H1 (cell line): ENCODE results near the gene PRKN. TPM values are rescaled to one million over a fixed set of nuclear protein-coding genes. Genes with fewer than 3 reads are reported as not detected.

ENCODE experiments used
- CTCF ChIA-PET: fragments of 300-600 bp; sonication (Branson Sonifier 250); formaldehyde crosslinking; loops from one replicate; lab custom pipeline; 2021; ENCODE audit not compliant: partially characterized antibody; lab: Charles Lee
- POLR2A ChIA-PET: fragments of 300-600 bp; sonication (Branson Sonifier 250); formaldehyde crosslinking; loops from one replicate; lab custom pipeline; 2021; ENCODE audit warnings: inconsistent platforms; ENCODE audit not compliant: partially characterized antibody; lab: Charles Lee
- DNase-seq, 2 experiments: peaks; one replicate each; pipeline versions ENCODE4 v3.0.0 to v3.0.0-alpha.2; 2010 to 2022; ENCODE audit warnings: low spot score in 2 of 2, low read depth in 1 of 2, mixed read lengths in 1 of 2
- FAIRE-seq: peaks from 2 replicates; lab custom pipeline; 2011; peaks lifted over from hg19 to GRCh38; lab: Jason Lieb, UNC
- H2AFZ ChIP-seq: 2 replicates; pipeline ENCODE4 v1.8.1; 2012; ENCODE audit warnings: low read length, inconsistent platforms
- H2AK5ac ChIP-seq: 2 replicates; pipeline ENCODE4 v1.6.1; 2013; ENCODE audit warnings: low read depth, low read length
- H2BK120ac ChIP-seq: replicated peaks from 2 replicates; pipeline ENCODE3; 2013; ENCODE audit warnings: low read depth, low read length, inconsistent platforms
- H2BK12ac ChIP-seq: 2 replicates; pipeline ENCODE4 v1.6.1; 2013; ENCODE audit warnings: low read depth, low read length
- H2BK15ac ChIP-seq: 2 replicates; pipeline ENCODE4 v1.6.1; 2013; ENCODE audit warnings: low read length
- H2BK20ac ChIP-seq: 2 replicates; pipeline ENCODE4 v1.6.1; 2013; ENCODE audit warnings: low read length
- H2BK5ac ChIP-seq: 2 replicates; pipeline ENCODE4 v1.6.1; 2013; ENCODE audit warnings: low read depth, low read length
- H3K14ac ChIP-seq: 2 replicates; pipeline ENCODE4 v1.6.1; 2013; ENCODE audit warnings: inconsistent platforms; ENCODE audit not compliant: insufficient read length
- H3K18ac ChIP-seq: 2 replicates; pipeline ENCODE4 v1.6.1; 2013; ENCODE audit warnings: low read length; ENCODE audit errors: extremely low read depth
- H3K23ac ChIP-seq: 2 replicates; pipeline ENCODE4 v1.6.1; 2013; ENCODE audit warnings: inconsistent platforms; ENCODE audit not compliant: insufficient read length
- H3K23me2 ChIP-seq: 2 replicates; pipeline ENCODE4 v1.6.1; 2013; ENCODE audit warnings: low read depth, low read length
- H3K27ac ChIP-seq: 2 replicates; pipeline ENCODE4 v1.6.1; 2011; ENCODE audit warnings: low read depth, low read length, inconsistent platforms
- H3K27me3 ChIP-seq, 4 experiments: replicated peaks in 1 of 4; 1 replicate in 1 of 4; 2 replicates in 3 of 4; pipeline versions ENCODE4 v1.6.1 to v1.8.1; 2011 to 2013; ENCODE audit warnings: low read length in 3 of 4, mild to moderate bottlenecking in 3 of 4, inconsistent platforms in 2 of 4, mixed read lengths in 2 of 4, moderate library complexity in 1 of 4; ENCODE audit not compliant: control insufficient read depth in 3 of 4, insufficient read depth in 3 of 4; ENCODE audit errors: extremely low read depth in 1 of 4
- H3K36me3 ChIP-seq, 4 experiments: 2 replicates each; pipeline versions ENCODE4 v1.6.1 to v1.8.1; 2011 to 2013; ENCODE audit warnings: mild to moderate bottlenecking in 4 of 4, low read length in 3 of 4, moderate library complexity in 2 of 4, control low read depth in 1 of 4, inconsistent platforms in 1 of 4; ENCODE audit not compliant: insufficient read depth in 4 of 4, control insufficient read depth in 2 of 4
- H3K4ac ChIP-seq: replicated peaks from 2 replicates; pipeline ENCODE3; 2013; ENCODE audit warnings: low read length, low read depth, mixed read lengths, inconsistent platforms; ENCODE audit not compliant: insufficient read length
- H3K4me1 ChIP-seq, 4 experiments: replicated peaks in 1 of 4; 1 replicate in 1 of 4; 2 replicates in 3 of 4; pipeline versions ENCODE4 v1.6.1 to v1.8.1; 2011 to 2013; ENCODE audit warnings: low read length in 3 of 4, inconsistent platforms in 2 of 4, mixed read lengths in 1 of 4; ENCODE audit not compliant: insufficient read depth in 4 of 4, control insufficient read depth in 3 of 4
- H3K4me2 ChIP-seq, 2 experiments: 2 replicates each; pipeline versions ENCODE4 v1.6.1 to v1.8.1; 2011 to 2013; ENCODE audit warnings: low read depth in 2 of 2, low read length in 2 of 2, control low read depth in 1 of 2, inconsistent platforms in 1 of 2, mild to moderate bottlenecking in 1 of 2; ENCODE audit not compliant: insufficient read depth in 1 of 2
- H3K4me3 ChIP-seq, 4 experiments: fragments of 200-600, 300-600 bp in 1 of 4; sonication (generic), shearing (Covaris generic), sonication (Bioruptor Twin) in 1 of 4; 2 replicates each; pipeline versions ENCODE4 v1.5.1 to v1.8.1; 2011 to 2016; ENCODE audit warnings: low read length in 4 of 4, low read depth in 3 of 4, control low read depth in 2 of 4, inconsistent platforms in 2 of 4, mild to moderate bottlenecking in 2 of 4, mixed read lengths in 1 of 4, moderate library complexity in 1 of 4; ENCODE audit not compliant: insufficient read depth in 2 of 4; ENCODE audit errors: extremely low read depth in 1 of 4
- H3K56ac ChIP-seq: replicated peaks from 2 replicates; pipeline ENCODE3; 2013; ENCODE audit warnings: low read depth, mild to moderate bottlenecking, mixed read lengths, low read length, inconsistent platforms; ENCODE audit not compliant: insufficient read length
- H3K79me1 ChIP-seq: 2 replicates; pipeline ENCODE4 v1.6.1; 2013; ENCODE audit warnings: low read depth, low read length, control low read depth
- H3K79me2 ChIP-seq, 2 experiments: 2 replicates each; pipeline versions ENCODE4 v1.6.1 to v1.8.1; 2012 to 2013; ENCODE audit warnings: low read length in 2 of 2, mild to moderate bottlenecking in 2 of 2, inconsistent platforms in 1 of 2; ENCODE audit not compliant: insufficient read depth in 2 of 2, control insufficient read depth in 1 of 2
- H3K9ac ChIP-seq, 4 experiments: replicated peaks in 1 of 4; 1 replicate in 1 of 4; 2 replicates in 3 of 4; pipeline versions ENCODE4 v1.6.1 to v1.8.1; 2011 to 2013; ENCODE audit warnings: low read depth in 3 of 4, low read length in 3 of 4, control low read depth in 2 of 4, mild to moderate bottlenecking in 2 of 4, moderate library complexity in 2 of 4, inconsistent platforms in 1 of 4; ENCODE audit errors: extremely low read depth in 1 of 4
- H3K9me3 ChIP-seq, 2 experiments: 2 replicates each; pipeline versions ENCODE4 v1.6.1 to v1.8.1; 2012 to 2013; ENCODE audit warnings: mild to moderate bottlenecking in 2 of 2, moderate library complexity in 2 of 2, control low read depth in 1 of 2, inconsistent platforms in 1 of 2, low read depth in 1 of 2, low read length in 1 of 2, mixed read lengths in 1 of 2; ENCODE audit not compliant: insufficient read depth in 2 of 2
- H4K20me1 ChIP-seq, 2 experiments: replicated peaks in 1 of 2; 2 replicates each; pipeline versions ENCODE3 to v1.8.1; 2011 to 2013; ENCODE audit warnings: inconsistent platforms in 2 of 2, low read length in 2 of 2, mild to moderate bottlenecking in 1 of 2; ENCODE audit not compliant: insufficient read depth in 2 of 2, control insufficient read depth in 1 of 2
- H4K5ac ChIP-seq: 2 replicates; pipeline ENCODE4 v1.6.1; 2013; ENCODE audit warnings: low read length, low read depth, mixed read lengths, inconsistent platforms; ENCODE audit not compliant: insufficient read length
- H4K8ac ChIP-seq: 2 replicates; pipeline ENCODE4 v1.8.0; 2013; ENCODE audit warnings: mild to moderate bottlenecking, moderate library complexity, low read length, inconsistent platforms; ENCODE audit not compliant: insufficient read depth; ENCODE audit errors: extremely low read depth
- H4K91ac ChIP-seq: replicated peaks from 2 replicates; pipeline ENCODE3; 2013; ENCODE audit warnings: low read length, mixed read lengths, inconsistent platforms; ENCODE audit not compliant: insufficient read length
- BRCA1 ChIP-seq: IDR thresholded peaks from 2 replicates; pipeline ENCODE4 v1.6.1; 2012; ENCODE audit warnings: low read depth, low read length, improper control_type of control experiment
- GABPA ChIP-seq: IDR thresholded peaks from 2 replicates; pipeline ENCODE4 v1.6.1; 2011; ENCODE audit warnings: mild to moderate bottlenecking, low read length, moderate library complexity, borderline replicate concordance; ENCODE audit not compliant: insufficient read depth
- RBBP5 ChIP-seq: IDR thresholded peaks from 2 replicates; pipeline ENCODE4 v1.7.1; 2012; ENCODE audit warnings: low read depth, mild to moderate bottlenecking, inconsistent platforms, low read length, moderate library complexity, borderline replicate concordance
- TAF7 ChIP-seq: optimal IDR thresholded peaks from 2 replicates; pipeline ENCODE3; 2011; ENCODE audit warnings: low read depth, mild to moderate bottlenecking, inconsistent platforms, low read length, moderate library complexity, borderline replicate concordance
- YY1 ChIP-seq: IDR thresholded peaks from 2 replicates; pipeline ENCODE4 v1.6.1; 2011; ENCODE audit warnings: low read depth, mild to moderate bottlenecking, low read length
- ZNF274 ChIP-seq: IDR thresholded peaks from 2 replicates; pipeline ENCODE4 v1.7.0; 2012; ENCODE audit warnings: low read length, borderline replicate concordance; ENCODE audit errors: extremely low read depth
- WGBS, 2 experiments: shearing (Covaris generic) in 1 of 2; methylation state at CpG; one replicate each; pipeline versions ENCODE4 v1.1.6 to v1.1.7; 2013 to 2015; ENCODE audit warnings: low lambda C conversion rate in 2 of 2, mixed read lengths in 2 of 2, inconsistent platforms in 1 of 2, low coverage in 1 of 2, missing lambda C conversion rate in 1 of 2; ENCODE audit not compliant: insufficient replicate concordance in 2 of 2, insufficient coverage in 1 of 2, insufficient read length in 1 of 2; ENCODE audit errors: extremely low coverage in 1 of 2, missing lambda C conversion rate in 1 of 2; 5-methylcytosine and 5-hydroxymethylcytosine counted together
- polyA plus RNA-seq, 7 experiments: library from polyadenylated mRNA; depleted of rRNA in 3 of 7; stranded (reverse) in 5 of 7; unstranded in 2 of 7; fragments of >200 nt in 5 of 7; fragments of 200-250 nt in 2 of 7; gene quantifications; 1 replicate in 5 of 7; 2 replicates in 1 of 7; 4 replicates in 1 of 7; pipeline versions ENCODE4 v1.2.1 to v1.2.3, GENCODE V29; 2011 to 2013; ENCODE audit warnings: missing spikeins in 2 of 7, mixed read lengths in 2 of 7
- total RNA-seq: library from RNA; stranded (reverse); fragmentation: NEBNext Ultra II Directional; extraction: Animal tissue kit (Norgen Biotek cat#: 25700); gene quantifications from 2 replicates; pipeline ENCODE4 v1.2.1, GENCODE V29; 2021
- TF ChIP-seq, protein P1 (sequence below): IDR thresholded peaks from 2 replicates; pipeline ENCODE4 v1.6.1; 2011; ENCODE audit warnings: low read depth, mild to moderate bottlenecking, low read length; ENCODE audit not compliant: insufficient read depth
- TF ChIP-seq, protein P2 (sequence below): IDR thresholded peaks from 2 replicates; pipeline ENCODE4 v1.6.1; 2012; ENCODE audit warnings: inconsistent platforms

The PRKN gene
- total and polyA plus RNA-seq, 2 of the 8 experiments (the other 6 are each of a cell fraction or from before 2014, with no cell fraction given), result 0.13 to 0.29 TPM

DNA sequence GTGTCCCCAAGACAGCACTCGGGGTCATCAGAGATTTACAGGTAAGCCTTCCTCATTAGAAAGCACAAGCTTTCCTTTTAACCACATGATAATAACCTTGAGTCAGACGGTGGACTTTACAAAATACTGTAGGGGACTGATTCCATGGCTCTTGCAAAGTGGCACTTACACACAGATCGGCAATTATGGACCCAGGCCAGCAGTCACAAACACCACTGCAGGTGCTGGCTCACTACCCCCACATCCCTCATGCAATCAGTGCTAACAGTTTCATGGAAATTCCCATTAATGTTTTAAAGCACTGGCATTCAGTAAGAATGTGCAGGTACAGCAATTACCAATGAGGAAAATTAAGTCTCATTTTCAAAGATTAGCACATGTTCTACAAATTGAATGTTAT lies 516.5 kb downstream of the PRKN start:
- no peak overlapping the region for H2AK5ac ChIP-seq
- no peaks in the 10 kb centered on the region for H4K20me1 ChIP-seq
- H2BK12ac ChIP-seq, result no peak overlapping the region
- no peak overlapping the region for H2BK5ac ChIP-seq
- H4K91ac ChIP-seq, result no peak overlapping the region
- H3K18ac ChIP-seq, result no peak overlapping the region
- H3K14ac ChIP-seq, result no peak overlapping the region
- ChIA-PET POLR2A (no interaction called here), CTCF (no interaction called here)
- H4K5ac ChIP-seq, result no peak overlapping the region
- H3K9ac ChIP-seq, result no peak overlapping the region
- H3K79me2 ChIP-seq, result no peaks in the 10 kb centered on the region
- 75% methylated on average over 3 of the region's 3 CpGs; no CpG with 5 or more reads in 1 of the 2 experiments for WGBS, 2 experiments
- no peaks in the 10 kb centered on the region; the same call in 1 of the 2 replicates for H3K23me2 ChIP-seq
- FAIRE-seq, result no peak
- H3K4me3 ChIP-seq, result no peak overlapping the region
- no peak overlapping the region for H3K4ac ChIP-seq
- no peak overlapping the region for H4K8ac ChIP-seq
- no peaks in the 10 kb centered on the region for H3K9me3 ChIP-seq
- peaks cover 0 to 6% (median 1%) of the 10 kb centered on the region in 4 experiments; a peak in 2 of 7 replicates for H3K4me1 ChIP-seq
- no peak overlapping the region for H3K23ac ChIP-seq
- no peak for DNase-seq
- no peak overlapping the region for H2BK20ac ChIP-seq
- H3K4me2 ChIP-seq, result no peak overlapping the region
- no peak overlapping the region for H3K27ac ChIP-seq
- H3K36me3 ChIP-seq, result no peaks in the 10 kb centered on the region
- H3K79me1 ChIP-seq, result no peaks in the 10 kb centered on the region
- no peak overlapping the region for H2AFZ ChIP-seq
- H2BK15ac ChIP-seq, result no peak overlapping the region
- no peaks in the 10 kb centered on the region for H3K27me3 ChIP-seq
- H2BK120ac ChIP-seq, result no peak overlapping the region
- H3K56ac ChIP-seq, result no peak overlapping the region
- TF ChIP-seq YY1 (no peak), BRCA1 (no peak), GABPA (no peak), ZNF274 (no peak), RBBP5 (no peak), TAF7 (no peak)
- TF ChIP-seq, protein P1, sequence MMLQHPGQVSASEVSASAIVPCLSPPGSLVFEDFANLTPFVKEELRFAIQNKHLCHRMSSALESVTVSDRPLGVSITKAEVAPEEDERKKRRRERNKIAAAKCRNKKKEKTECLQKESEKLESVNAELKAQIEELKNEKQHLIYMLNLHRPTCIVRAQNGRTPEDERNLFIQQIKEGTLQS, result no peak
- TF ChIP-seq, protein P2, sequence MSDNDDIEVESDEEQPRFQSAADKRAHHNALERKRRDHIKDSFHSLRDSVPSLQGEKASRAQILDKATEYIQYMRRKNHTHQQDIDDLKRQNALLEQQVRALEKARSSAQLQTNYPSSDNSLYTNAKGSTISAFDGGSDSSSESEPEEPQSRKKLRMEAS, result no peak
